Colon (tissue), 2 donors: ENCODE results near the gene C20orf202.

ENCODE experiments used
- FAIRE-seq: peaks from 2 replicates; lab custom pipeline; 2012; peaks lifted over from hg19 to GRCh38; lab: Jason Lieb, UNC
- donor health status: control.
- donor health status: control.

The C20orf202 gene

GRCh38 chr20:1184638-1185315, 18.5 kb upstream of the C20orf202 start, which contains the start of gene TMEM74B:
Gene TMEM74B (minus strand): TSS chr20:1184981. CDS start chr20:1183801, 1,180 bp downstream.
- FAIRE-seq = no peak

DNA sequence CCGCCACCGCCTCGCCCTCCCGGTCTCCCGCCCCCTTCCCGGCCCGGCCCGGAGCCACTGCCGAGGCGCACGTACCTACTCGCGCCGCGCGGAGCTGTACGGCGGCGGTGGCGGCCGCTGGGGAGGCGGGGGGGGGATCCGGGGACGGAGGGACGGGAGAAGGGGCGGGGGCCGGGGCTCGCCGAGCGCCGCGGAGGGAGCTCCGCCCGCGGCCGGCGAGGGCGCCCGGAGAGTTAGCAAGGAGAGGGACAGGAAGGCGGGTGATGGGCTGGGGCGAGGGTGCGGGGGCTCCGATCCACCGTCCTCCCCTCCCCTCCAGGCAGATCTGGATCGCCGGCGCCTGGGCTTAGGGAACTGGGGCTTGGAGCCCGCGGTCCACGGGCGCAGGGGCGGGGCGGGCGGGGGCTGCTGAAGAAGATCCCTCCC, 17.9 kb upstream of the C20orf202 start:
- FAIRE-seq = no peak

GRCh38 chr20:1185790-1186334, 17.4 kb upstream of the C20orf202 start:
- FAIRE-seq = no peak

GRCh38 chr20:1186367-1186991, 16.8 kb upstream of the C20orf202 start:
- no peak for FAIRE-seq

DNA sequence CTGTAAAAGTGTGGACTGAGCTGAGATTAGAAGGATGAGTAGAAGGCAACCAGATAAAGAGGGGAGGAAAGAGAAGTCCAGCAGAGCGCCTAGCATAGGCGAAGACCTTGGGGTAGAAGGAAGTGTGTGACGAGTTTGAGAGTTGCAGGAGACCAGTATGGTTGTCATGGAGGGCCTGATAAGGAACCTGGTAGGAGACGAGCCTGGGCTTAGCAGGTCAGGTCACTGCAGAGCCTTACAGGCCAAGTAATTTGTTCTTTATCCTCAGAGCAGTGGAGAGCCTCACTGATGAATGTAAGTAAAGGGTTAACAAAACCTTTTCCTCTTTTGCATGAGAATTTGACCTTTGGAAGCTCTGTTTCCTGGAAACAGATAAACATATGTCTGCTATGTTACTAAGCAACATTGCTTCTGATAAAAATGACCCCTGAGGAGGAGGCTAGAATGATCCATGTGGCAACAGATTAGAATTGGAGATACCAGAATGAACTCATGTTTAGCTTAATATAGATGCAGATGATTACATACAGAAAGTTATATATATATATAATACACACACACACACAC, 15.6 kb upstream of the C20orf202 start:
- FAIRE-seq = no peak

DNA sequence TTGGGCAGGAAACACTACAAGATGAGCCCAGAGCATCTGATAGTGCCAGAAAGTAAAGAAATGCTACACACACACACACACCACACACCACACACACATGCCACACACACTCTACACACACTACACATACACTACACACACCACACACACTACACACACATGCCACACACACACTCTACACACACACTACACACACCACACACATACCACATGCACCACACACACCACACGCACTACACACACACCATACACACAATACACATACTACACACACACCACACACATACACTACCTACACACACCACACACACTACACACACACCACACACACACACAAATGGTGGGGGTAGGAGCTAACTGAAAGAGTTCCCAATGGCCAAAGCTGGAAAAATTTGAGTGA, 14.9 kb upstream of the C20orf202 start:
- FAIRE-seq = no peak

GRCh38 chr20:1189827-1190226, 13.4 kb upstream of the C20orf202 start:
- no peak for FAIRE-seq

GRCh38 chr20:1190847-1191246, 12.4 kb upstream of the C20orf202 start:
- FAIRE-seq = no peak

DNA sequence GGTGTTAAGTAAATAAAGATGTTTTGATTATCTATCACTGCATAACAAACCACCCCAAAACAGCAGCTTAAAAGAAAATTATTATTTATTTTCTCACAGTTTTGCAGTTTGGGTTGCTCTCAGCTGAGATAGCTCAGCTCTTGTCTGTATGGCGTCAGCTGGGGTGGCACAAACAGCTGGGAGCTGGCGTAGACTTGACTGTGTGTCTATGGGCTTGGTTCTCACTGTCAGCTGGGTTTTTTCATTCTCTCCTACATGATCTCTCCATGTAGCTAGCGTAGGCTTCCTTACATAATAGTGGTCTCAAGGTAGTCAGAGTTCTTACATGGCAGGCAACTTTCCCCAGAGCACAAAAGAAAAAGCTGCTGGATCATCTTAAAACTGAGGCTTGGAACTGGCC, 12.0 kb upstream of the C20orf202 start:
- FAIRE-seq = no peak

DNA sequence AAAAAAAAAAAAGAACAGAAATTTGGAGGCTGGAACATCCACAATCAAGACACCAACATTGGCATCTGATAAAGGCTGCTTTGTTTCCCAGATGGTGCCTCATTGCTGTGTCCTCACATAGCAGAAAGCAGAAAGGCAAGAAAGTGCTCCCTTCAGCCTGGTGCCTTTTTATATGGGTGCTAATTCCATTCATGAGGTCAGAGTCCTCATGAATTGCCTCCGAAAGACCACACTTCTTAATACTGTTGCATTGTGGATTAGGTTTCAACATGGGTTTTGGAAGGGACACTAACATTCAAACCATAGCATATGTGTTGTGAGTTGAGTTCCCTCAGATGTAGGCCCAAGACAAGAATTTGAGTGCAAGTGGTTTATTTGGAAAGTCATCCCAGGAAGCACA, 8.0 kb upstream of the C20orf202 start:
- no peak for FAIRE-seq

- no peak for FAIRE-seq
Observed at GRCh38 chr20:1196634-1197033, 6.6 kb upstream of the C20orf202 start.

GRCh38 chr20:1197801-1198200, 5.5 kb upstream of the C20orf202 start:
- FAIRE-seq = no peak

GRCh38 chr20:1198751-1199150, 4.5 kb upstream of the C20orf202 start:
- FAIRE-seq = no peak

DNA sequence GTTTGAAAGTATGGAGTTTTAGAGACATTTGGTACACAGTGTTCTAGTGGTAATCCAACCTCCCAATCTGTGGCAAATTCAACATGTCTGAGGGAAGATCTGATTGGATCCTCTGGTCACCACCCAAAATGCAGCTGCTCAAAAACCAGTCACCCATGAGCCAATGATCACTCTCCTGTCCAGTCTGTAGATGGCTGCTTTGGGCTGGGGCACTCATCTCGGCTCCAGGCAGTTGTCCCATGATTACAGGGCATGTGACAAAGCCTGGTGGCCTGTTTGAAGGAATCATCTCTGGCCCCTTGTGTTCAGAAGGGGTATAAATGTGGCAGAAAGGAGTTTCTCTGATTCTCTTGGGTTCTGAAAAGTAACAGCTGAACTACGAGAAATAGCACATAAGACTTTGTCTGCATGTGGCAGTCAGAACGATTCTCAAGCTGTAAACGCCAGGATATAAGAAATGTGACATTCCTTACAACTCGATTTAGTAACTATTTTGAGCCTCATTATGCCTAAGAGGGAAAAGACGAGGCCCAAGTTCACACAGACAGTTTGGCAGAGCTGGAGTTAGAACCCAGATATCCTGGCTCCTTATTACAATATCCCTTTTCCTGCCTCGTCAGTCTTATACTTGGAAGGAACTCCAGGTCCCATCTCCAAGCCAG, 3.9 kb upstream of the C20orf202 start:
- no peak for FAIRE-seq

- FAIRE-seq = no peak
Observed at GRCh38 chr20:1199964-1200363, 3.3 kb upstream of the C20orf202 start.

DNA sequence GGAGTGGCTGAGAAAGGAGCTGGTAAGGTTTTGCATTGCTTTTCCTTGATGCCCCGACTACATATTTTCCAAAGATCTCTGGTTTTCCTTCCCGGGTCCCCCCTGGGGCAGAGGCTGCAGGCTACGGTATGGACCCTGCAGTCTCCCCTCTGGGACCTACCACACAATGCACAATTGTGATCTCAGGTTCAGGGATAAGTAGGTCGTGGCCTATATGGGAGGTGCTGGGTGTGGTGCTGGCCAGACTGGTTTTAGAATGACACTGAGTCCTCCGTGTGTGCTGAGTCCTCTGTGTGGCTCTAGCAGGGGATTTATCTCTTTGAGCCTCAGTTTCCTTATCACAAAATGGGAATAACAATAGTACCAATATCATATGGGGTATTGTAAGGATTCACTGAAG, 376 bp downstream of the C20orf202 start:
- no peak for FAIRE-seq

- FAIRE-seq = no peak
Observed at GRCh38 chr20:1204113-1204512, 859 bp downstream of the C20orf202 start.

- no peak for FAIRE-seq
Observed at GRCh38 chr20:1204576-1204975, 1.3 kb downstream of the C20orf202 start.

- no peak for FAIRE-seq
Observed at GRCh38 chr20:1205802-1206201, 2.5 kb downstream of the C20orf202 start.

DNA sequence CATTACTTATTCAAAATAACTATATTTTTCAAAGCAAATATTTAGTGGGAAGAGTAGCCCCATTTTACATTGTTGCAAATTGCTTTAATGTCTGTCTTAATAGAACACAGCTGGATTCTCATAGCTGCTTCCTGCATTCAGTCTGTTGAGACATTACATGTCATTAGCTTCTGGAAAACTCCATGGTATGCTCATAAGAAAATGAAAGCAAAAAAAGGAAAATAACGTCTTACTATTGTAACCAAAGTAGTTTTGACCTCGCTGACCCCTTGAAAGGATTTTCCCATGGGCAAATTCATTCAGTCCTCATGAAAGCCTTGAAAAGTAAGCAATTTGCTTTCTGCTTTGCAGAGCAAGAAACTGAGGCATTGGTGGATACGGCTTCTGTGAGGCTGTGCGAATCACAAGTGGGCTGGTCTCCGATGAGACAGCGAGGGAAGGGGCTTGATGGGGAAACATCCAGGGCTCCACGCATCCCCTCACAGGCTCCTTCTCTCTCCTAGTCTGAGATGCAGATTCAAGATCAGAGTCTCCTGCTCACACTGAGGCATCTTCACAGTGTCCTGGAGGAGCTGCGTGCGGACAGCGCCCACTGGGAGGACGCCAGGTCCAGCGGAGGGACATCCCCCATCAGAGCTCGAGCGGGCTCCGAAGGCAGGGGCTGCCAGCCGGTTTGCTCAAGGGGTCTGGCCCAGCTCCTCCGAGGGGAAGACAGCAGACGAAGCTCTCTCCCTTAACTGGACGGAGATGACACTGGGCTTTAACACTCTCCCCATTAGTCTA, 3.3 kb downstream of the C20orf202 start:
- no peak for FAIRE-seq

DNA sequence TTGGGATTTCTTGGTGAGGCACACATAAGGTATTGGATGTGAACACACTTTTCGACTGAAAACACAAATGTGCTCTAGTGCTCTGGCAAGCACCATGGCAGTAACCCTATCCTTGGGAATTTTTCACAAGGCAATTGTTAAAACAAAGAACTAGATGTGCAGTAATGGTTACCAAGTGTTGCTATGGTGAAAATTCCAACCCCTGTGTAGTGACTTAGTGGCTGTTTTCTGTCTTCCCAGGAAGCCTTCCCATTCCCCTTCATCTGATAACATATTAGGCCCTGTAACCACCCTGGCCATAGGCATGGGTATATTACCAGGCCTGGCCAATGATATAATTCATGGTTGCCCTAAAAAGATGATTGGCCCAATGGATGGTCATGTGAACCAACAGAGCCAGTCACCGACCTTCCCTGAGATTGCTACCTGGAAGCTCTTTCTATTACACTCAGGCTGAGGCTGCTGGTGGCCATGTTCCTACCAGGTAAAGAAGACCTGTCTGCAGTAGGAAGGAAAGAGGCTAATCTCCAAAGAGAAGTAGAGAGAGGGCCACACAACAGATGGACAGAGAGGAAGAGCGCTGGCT, 4.1 kb downstream of the C20orf202 start:
- FAIRE-seq = no peak
